Left lung (tissue), 10 donors: ENCODE data around the gene RLBP1. TPM values are rescaled to one million over a fixed set of nuclear protein-coding genes. Genes with fewer than 3 reads are reported as not detected.

Experiments
- ATAC-seq: fragments of 200-7000 bp; cut with Tn5 transposase; one replicate; pipeline ENCODE4 v1.9.1; 2020; ENCODE audit warnings: moderate library complexity
- DNase-seq, 4 donors: peaks; one replicate each; pipeline ENCODE4 v3.0.0-alpha.2; 2013 to 2020
- H3K27ac ChIP-seq, 2 donors: fragments of 200-600 bp; sonication (generic) in 1 of 2; one replicate each; pipeline versions ENCODE4 v1.5.0 to v1.8.0; 2020 to 2021
- H3K27me3 ChIP-seq, 2 donors: fragments of 200-600 bp; sonication (generic) in 1 of 2; one replicate each; pipeline versions ENCODE4 v1.5.0 to v1.8.0; 2020 to 2021
- H3K36me3 ChIP-seq, 2 donors: fragments of 200-600 bp; sonication (generic) in 1 of 2; one replicate each; pipeline versions ENCODE4 v1.5.0 to v1.8.0; 2020 to 2021
- H3K4me1 ChIP-seq, 2 donors: fragments of 200-600 bp; one replicate each; pipeline ENCODE4 v1.8.0; 2021
- H3K4me3 ChIP-seq, 2 donors: fragments of 200-600 bp; sonication (generic) in 1 of 2; one replicate each; pipeline versions ENCODE4 v1.5.0 to v1.8.0; 2020 to 2021; ENCODE audit warnings: mild to moderate bottlenecking in 1 of 2
- H3K9me3 ChIP-seq, 2 donors: fragments of 200-600 bp; sonication (generic) in 1 of 2; one replicate each; pipeline versions ENCODE4 v1.5.0 to v1.8.0; 2020 to 2021
- CTCF ChIP-seq, 2 donors: fragments of 200-600 bp; sonication (generic) in 1 of 2; IDR thresholded peaks; one replicate each; pipeline versions ENCODE4 v1.5.0 to v1.8.0; 2021; ENCODE audit warnings: antibody characterized with exemption in 2 of 2
- intact Hi-C, 2 donors: fragments of 100-400 bp; cut with DNase I; formaldehyde crosslinking; loops; one replicate each; pipeline versions ENCODE4 v1.11.2 to v1.14.2; 2022
- polyA plus RNA-seq, 6 donors: library from polyadenylated mRNA; unstranded; fragments of 120-200 nt; gene quantifications; one replicate each; pipeline ENCODE4 v1.2.1, GENCODE V29; 2013; ENCODE audit not compliant: insufficient read length in 6 of 6
- total RNA-seq, 2 donors: library from RNA; stranded (reverse); fragmentation: NEBNext Ultra II Directional; extraction: Animal tissue kit (Norgen Biotek cat#: 25700); gene quantifications; one replicate each; pipeline ENCODE4 v1.2.1, GENCODE V29; 2021
- donor health status: DM: no; HTN: yes; CAD: no.
- donor health status: DM: no; HTN: no; CAD: no.

The RLBP1 gene
- total and polyA plus RNA-seq, 8 donors = 0.27 TPM; not detected in 7

GRCh38 chr15:89175617-89176191, 45.7 kb downstream of the RLBP1 start:
- no peak for ATAC-seq
- no peak for DNase-seq
- TF ChIP-seq CTCF (IDR thresholded peaks at IDR 0.05) = no peak
- no peaks in the 10 kb centered on the region for H3K9me3 ChIP-seq
- H3K4me3 ChIP-seq = no peak overlapping the region
- H3K36me3 ChIP-seq = peaks cover 0 to 72% of the 10 kb centered on the region in 2 donors
- H3K27me3 ChIP-seq = no peaks in the 10 kb centered on the region
- intact Hi-C loops = loop anchor here in 1 of 2 donors (5.0 to 10.0 kb wide), 2 partner anchors 118 to 271 kb away; no protein-coding TSS in a partner anchor
- H3K27ac ChIP-seq = no peak overlapping the region
- H3K4me1 ChIP-seq = peaks cover 0 to 14% of the 10 kb centered on the region in 2 donors

GRCh38 chr15:89174476-89174875, 46.9 kb downstream of the RLBP1 start:
- Histone ChIP-seq H3K27me3 (no peaks in the 10 kb centered on the region), H3K4me3 (no peak overlapping the region), H3K4me1 (peaks cover 0 to 14% of the 10 kb centered on the region in 2 donors), H3K27ac (no peak overlapping the region), H3K36me3 (peaks cover 0 to 59% of the 10 kb centered on the region in 2 donors), H3K9me3 (no peaks in the 10 kb centered on the region)
- no peak for DNase-seq
- intact Hi-C loops = loop anchor here in 1 of 2 donors (10.0 kb wide), 1 partner anchor 270 kb away; no protein-coding TSS in a partner anchor
- TF ChIP-seq CTCF (IDR thresholded peaks at IDR 0.05) = no peak
- ATAC-seq = peak; percentile 9

- Histone ChIP-seq H3K36me3 (peaks cover 0 to 44% of the 10 kb centered on the region in 2 donors), H3K4me1 (peaks cover 0 to 22% of the 10 kb centered on the region in 2 donors), H3K4me3 (no peak overlapping the region), H3K27ac (peak overlapping the region in 1 of 2 donors; percentile 43), H3K9me3 (no peaks in the 10 kb centered on the region), H3K27me3 (no peaks in the 10 kb centered on the region)
- DNase-seq = no peak
- intact Hi-C loops = loop anchor here in 1 of 2 donors (10.0 kb wide), 1 partner anchor 268 kb away; no protein-coding TSS in a partner anchor
- ATAC-seq = no peak
- no peak for TF ChIP-seq CTCF (IDR thresholded peaks at IDR 0.05)
Observed at GRCh38 chr15:89172921-89173320, 48.5 kb downstream of the RLBP1 start.

- ATAC-seq (peak; percentile 69), DNase-seq (peak in 1 of 4 donors; percentile 55)
- Histone ChIP-seq H3K4me3 (no peak overlapping the region), H3K4me1 (peaks cover 4 to 30% of the 10 kb centered on the region in 2 donors), H3K27ac (no peak overlapping the region), H3K9me3 (no peaks in the 10 kb centered on the region), H3K27me3 (no peaks in the 10 kb centered on the region), H3K36me3 (peaks cover 0 to 29% of the 10 kb centered on the region in 2 donors)
- intact Hi-C loops = loop anchor here in 1 of 2 donors (10.0 kb wide), 1 partner anchor 267 kb away; no protein-coding TSS in a partner anchor
- peak; percentile 50 to 63 for TF ChIP-seq CTCF (IDR thresholded peaks at IDR 0.05)
Observed at GRCh38 chr15:89171136-89172072, 50.0 kb downstream of the RLBP1 start.

- Histone ChIP-seq H3K9me3 (no peaks in the 10 kb centered on the region), H3K4me1 (peaks cover 7 to 39% of the 10 kb centered on the region in 2 donors), H3K36me3 (peaks cover 0 to 18% of the 10 kb centered on the region in 2 donors), H3K27me3 (no peaks in the 10 kb centered on the region), H3K4me3 (no peak overlapping the region), H3K27ac (no peak overlapping the region)
- no peak for TF ChIP-seq CTCF (IDR thresholded peaks at IDR 0.05)
- DNase-seq (no peak), ATAC-seq (no peak)
- intact Hi-C loops = loop anchor here in 1 of 2 donors (10.0 kb wide), 1 partner anchor 266 kb away; no protein-coding TSS in a partner anchor
Observed at GRCh38 chr15:89170364-89170763, 51.0 kb downstream of the RLBP1 start.
